ENCODE data around the gene RAB40C.
A peak's percentile ranks its signal among the peaks of the same experiment; 100 is the strongest.

Gene RAB40C

GRCh38 chr16:583470-583814, 6.4 kb upstream of the RAB40C start:
- no peak overlapping the region for H3K4me3 ChIP-seq (ENCODE audit: low read depth, low read length)
- no peak for TF ChIP-seq CTCF (IDR thresholded peaks at IDR 0.05; ENCODE audit: borderline replicate concordance, insufficient read depth, low read depth, low read length)

GRCh38 chr16:583815-584591, 5.9 kb upstream of the RAB40C start:
- no peak overlapping the region for H3K4me3 ChIP-seq (ENCODE audit: low read depth, low read length)
- no peak for TF ChIP-seq CTCF (IDR thresholded peaks at IDR 0.05; ENCODE audit: borderline replicate concordance, insufficient read depth, low read depth, low read length)

- no peak for TF ChIP-seq CTCF (IDR thresholded peaks at IDR 0.05; ENCODE audit: borderline replicate concordance, insufficient read depth, low read depth, low read length)
- no peak overlapping the region for H3K4me3 ChIP-seq (ENCODE audit: low read depth, low read length)
These were observed 4.5 kb upstream of the RAB40C start for GRCh38 chr16:585351-585750.

- H3K4me3 ChIP-seq (ENCODE audit: low read depth, low read length), result no peak overlapping the region
- no peak for TF ChIP-seq CTCF (IDR thresholded peaks at IDR 0.05; ENCODE audit: borderline replicate concordance, insufficient read depth, low read depth, low read length)
These were observed 3.7 kb upstream of the RAB40C start for GRCh38 chr16:586047-586644.

GRCh38 chr16:586645-587590, 2.9 kb upstream of the RAB40C start:
- TF ChIP-seq CTCF (IDR thresholded peaks at IDR 0.05; ENCODE audit: borderline replicate concordance, insufficient read depth, low read depth, low read length), result no peak
- H3K4me3 ChIP-seq (ENCODE audit: low read depth, low read length), result no peak overlapping the region

- peak overlapping the region; percentile 68 for H3K4me3 ChIP-seq (ENCODE audit: low read depth, low read length)
- TF ChIP-seq CTCF (IDR thresholded peaks at IDR 0.05; ENCODE audit: borderline replicate concordance, insufficient read depth, low read depth, low read length), result no peak
These were observed 1.3 kb upstream of the RAB40C start for GRCh38 chr16:588639-588888.

All from GM12875 (cell line).